DMS53 (cell line): ENCODE measurements around the gene PIP5KL1.

Experiments
- DNase-seq: peaks from one replicate; lab custom pipeline; 2025; lab: John Stamatoyannopoulos, UW

The PIP5KL1 gene

DNA sequence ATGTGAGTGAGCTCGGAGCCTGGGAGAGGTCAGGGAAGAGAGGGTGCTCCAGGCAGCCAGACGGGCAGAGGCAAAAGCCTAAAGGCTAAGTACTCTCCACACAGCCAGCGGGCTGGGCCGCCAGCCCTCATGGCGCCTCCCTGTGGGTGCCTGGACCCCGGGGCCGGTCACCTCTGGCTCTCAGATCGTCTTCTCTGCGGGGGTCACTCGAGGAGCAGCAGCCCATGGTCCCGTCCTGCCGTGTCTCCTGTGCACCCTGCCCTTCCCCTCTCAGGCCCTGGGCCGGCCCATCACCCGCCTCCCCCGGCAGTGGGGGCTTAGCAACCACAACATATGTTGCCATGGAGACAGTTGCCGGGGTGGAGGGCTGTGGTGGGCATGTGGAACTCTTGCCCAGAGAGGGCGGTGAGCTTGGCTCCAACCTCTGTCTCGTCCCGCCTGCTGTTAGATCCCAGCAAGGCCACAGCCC is 57.3 kb downstream of the PIP5KL1 start:
- no peak for DNase-seq

DNA sequence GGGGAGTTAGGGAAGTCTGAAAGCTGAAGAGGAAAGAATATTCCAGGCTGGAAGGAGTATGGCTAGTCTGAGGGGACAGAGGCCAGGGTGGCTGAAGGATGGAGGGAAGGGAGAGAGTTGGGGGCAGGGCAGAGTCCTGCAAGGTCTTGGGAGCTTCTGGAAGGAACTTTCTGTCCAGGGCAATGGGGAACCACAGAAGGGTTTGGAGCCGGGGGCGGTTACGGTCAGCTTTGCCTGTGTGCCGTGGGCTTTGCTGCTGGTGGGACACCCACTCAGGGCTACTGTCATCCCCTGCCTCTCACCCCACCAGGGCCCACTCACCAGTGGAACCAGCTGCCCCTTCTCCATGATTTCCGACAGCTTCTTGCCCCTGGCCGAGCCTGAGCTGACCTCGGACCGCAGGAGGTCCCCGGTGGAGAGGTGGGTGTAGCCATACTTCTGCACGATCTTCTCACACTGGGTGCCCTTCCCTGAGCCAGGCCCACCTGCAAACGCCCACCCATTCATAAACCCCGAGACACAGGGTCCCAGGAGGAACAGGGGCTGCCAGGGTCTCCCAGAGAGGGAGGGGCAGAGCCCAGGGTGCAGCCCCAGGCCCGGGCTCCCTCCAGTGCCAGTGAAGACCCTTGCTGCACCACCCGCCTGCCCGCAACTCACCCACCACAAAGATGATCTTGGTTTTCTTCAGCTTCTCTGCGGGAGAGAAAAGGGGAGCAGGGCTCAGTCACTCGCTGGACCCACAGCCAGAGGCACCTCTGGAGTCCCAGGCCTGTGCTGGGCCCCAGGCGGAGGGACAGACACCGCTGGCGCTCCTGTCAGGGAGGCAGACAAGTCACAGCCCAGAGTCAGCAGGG is 58.0 kb downstream of the PIP5KL1 start:
- DNase-seq: no peak

- no peak for DNase-seq
Observed at GRCh38 chr9:127871531-127871930, 59.0 kb downstream of the PIP5KL1 start.

- DNase-seq: no peak
Observed at GRCh38 chr9:127870887-127871286, 59.7 kb downstream of the PIP5KL1 start.
